HG03432 (cell line): ENCODE results near the gene CAMKMT.

ENCODE experiments used
- ATAC-seq: cut with Tn5 transposase; IDR thresholded peaks from one replicate; pipeline ENCODE4 v1.9.1; 2021; ENCODE audit warnings: mild to moderate bottlenecking, moderate library complexity; ENCODE audit not compliant: unreplicated experiment

CAMKMT gene

DNA sequence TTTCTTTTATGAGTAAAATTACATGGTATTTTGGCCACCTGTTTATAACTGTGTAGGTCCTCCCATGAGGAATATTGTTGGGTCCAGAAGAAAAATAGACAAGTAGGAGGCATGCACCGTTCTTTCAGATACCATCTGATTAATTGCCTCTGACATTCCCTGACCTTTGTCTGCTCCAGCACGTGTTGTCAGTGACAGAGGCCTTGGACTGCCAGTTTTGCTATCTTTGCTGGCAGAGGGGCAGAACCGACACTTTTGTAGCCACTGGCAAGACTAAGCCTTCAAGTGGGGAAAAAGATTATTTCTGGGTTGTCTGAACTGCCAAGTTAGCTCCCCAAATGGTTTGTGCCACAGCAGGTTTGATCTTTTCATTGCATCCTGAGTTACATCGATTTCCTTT is 276.9 kb downstream of the CAMKMT start:
- no peak for ATAC-seq

DNA sequence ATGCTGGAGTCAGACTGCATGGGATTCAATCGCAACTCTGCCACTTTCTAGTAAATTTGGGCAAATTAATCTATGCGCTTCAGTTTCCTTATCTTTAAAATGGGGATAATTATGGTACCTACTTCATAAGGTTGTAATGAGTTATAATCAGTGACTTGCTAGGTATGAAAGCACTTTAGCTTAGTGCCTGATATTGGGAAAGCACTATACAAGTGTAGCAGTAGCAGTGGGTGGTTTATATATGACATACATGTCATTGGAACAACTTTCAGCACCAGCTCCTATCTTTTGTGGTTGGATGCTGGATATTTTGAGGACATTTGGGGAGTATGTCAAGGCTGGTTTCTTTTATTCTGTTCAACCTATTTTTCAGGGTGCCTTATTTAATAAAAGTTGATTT is 277.7 kb downstream of the CAMKMT start:
- no peak for ATAC-seq

DNA sequence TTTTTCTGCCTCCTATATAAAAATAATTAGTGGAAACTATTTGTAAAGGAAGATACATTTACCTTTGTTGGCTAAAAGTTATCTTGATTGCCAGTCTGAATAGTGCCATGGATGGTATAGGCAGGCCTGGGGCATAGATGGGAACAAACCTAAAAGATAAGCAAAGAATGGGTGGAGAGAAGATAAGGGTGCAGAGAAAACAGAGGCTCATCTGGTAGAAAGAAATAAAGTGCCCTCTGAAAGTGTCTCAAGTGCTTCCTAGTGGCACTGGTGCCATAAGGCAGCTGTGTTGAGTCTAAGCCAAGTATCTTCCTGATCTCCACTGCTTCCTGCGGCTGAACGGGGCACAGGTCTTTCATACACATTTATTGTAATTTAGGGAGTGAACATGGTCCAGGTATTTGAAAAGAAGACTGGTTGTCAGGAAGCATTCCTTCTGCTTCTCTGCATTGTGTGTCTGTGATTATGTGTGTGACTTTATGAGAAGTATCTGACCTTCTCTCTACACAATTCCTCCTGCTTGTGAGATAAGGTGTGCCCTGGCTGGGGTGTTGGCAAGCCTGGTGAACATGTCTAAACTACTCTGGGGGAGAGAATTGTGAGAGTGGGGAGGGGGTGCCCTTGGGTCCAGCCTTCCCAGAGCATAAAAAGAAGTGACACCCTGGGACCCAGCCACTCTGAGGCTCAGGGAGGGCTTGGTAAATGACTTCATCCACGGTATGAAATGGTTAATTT is 280.5 kb downstream of the CAMKMT start:
- no peak for ATAC-seq

DNA sequence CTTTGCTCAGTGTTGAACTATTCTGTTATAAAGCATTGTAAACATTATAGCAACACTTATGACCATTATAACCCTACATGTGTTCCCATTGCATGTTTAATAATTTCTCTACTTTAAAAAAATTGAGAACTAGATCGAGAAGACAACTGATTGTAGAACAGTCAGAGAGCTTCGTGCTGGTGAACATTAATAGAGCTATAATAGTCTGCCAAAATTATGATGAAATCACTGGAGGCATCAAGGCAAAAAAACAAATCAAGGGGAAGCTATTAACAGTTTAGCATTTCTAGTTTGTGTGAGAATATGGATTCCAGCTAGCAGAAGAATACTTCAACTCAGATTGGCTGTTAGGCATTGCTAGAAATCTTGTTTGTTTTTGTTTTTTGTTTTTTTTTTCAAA is 284.2 kb downstream of the CAMKMT start:
- ATAC-seq, result no peak

DNA sequence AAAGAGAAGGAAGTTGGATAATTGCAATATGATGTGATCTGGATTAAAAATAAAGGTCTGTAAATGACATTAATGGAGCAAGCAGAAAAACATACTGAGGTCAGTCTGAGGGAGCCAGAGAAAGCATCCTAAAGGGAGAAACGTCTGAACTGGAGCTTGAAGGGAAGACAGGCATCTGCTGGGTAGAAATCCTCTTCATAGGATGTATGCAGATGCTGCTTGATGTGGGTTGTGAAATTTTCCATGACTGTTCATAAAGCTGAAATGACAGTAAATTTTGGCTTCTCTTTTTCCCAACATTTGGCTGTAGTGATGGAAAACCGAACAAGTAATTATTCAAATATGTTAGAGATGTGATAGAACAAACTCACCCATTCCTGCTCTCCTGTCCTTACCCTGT is 287.6 kb downstream of the CAMKMT start:
- ATAC-seq, result no peak

DNA sequence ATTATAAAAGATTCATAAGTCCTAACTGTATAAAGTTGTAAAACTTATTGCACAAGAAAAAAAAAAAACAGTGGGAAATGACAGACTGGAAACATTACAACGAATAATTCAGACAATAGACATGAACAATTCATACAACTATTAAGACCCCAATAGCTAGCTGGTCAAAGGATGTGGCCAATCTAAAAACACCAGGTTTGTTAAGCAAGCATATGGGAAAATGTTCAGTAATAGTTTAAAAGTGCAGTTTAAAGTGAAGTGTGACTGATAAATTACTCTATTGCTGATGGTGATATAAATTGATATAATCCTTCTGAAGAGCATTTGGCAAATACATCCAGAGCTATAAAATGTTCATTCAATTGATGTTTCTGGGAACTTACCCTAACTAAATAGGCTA is 289.0 kb downstream of the CAMKMT start:
- ATAC-seq, result no peak

DNA sequence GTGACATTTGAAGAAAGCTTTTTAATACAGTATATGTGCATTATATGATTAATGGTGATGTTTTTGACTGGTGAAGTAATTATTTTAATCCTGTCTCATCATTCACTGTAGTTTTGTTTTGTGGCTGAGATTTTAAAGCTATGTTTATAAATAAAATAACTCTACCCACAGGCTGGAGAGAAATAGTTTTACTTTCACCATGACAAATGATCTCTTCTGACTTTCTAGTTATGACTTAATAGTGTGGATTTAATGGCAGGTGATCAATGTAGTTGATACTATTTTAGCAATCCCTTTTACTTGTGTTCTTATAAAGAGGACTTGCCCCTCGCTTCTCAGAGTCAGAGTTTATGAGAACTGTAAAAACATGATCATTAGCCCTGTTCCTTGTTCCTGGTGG is 290.2 kb downstream of the CAMKMT start:
- peak; percentile 52 for ATAC-seq

DNA sequence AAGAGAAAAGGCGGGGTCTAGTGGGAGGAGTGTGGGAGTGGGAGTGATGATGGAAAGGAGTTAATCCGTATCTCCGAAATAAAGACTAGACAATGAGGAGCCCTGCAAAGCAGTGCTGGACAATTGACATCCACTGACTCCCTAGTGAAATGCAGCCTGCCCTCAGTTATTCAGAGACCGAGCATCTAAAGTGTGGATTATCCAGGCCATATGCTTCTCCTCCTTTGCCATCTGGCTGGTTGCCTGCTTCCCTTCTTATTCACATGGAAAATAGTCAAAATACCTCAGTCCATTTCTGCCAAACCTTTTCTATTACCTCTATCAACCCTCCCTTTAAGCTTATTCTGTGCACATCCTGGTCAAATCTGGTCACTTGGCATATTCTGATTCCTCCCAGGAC is 291.0 kb downstream of the CAMKMT start:
- no peak for ATAC-seq

DNA sequence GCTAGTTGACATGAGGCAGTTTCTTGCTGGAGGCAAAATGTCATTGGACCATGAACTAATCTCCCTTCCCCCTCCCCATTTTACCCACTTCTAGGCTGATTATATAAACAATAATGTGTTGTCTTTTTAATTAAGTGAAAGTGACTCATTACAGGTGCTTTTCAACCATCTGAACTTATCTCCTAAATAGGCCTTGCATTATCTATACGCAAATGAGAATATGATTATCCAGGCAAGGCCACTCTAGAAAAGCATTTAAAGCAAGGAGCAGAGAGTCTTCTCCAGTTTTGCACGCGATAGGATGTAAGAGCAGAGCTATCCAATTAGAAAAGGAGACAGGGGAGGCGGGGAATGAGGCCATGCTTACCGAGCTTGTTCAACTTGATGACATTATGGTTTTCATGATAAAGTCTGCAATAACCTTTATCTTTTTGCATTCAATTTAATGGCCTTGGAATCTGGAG is 293.7 kb downstream of the CAMKMT start:
- no peak for ATAC-seq

DNA sequence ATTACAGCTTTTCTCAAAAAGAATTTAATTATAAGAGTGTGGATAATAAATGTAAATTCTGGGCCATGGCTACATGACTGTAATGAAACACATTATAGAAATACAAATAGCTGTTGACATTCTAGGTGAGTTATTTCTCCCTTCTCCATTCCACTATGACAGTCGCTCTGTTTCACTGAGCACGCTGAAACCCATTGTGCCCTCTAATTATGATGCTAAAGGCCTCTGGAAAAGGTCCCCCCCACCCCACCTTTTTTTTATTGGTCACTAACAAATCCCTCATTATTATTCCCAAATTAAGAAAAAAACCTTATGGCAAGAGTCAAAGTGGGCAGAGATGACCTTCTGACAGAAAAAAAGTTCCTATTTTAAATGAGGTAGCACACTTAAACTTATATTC is 294.7 kb downstream of the CAMKMT start:
- no peak for ATAC-seq

DNA sequence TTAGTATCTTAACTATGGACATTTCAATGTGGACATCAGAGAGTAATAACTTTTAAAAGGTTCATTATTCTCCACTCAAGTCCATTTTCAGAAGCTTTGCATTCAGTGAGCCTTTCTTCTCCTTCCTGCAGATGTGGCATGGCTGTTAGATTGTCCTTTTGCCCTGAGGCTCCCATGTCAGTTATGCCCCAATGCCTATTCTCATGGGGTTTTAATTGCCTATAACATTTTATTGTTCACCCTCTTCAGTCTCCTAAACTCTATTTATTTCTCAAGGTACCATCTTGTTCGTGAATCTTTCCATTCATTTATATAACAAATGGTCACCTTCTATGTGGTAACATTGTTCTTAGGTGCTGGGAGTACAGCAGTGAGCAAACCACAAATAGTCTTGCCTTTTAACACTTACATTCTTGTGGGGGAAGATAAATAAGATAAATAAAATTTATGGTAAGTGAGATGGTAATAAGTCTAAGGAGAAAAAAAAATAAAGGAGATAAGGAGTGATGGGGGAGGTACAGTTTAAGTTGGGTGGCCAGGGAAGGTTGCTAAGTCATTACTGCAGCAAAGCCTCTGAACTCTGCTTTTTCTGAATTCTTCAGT is 301.8 kb downstream of the CAMKMT start:
- no peak for ATAC-seq

DNA sequence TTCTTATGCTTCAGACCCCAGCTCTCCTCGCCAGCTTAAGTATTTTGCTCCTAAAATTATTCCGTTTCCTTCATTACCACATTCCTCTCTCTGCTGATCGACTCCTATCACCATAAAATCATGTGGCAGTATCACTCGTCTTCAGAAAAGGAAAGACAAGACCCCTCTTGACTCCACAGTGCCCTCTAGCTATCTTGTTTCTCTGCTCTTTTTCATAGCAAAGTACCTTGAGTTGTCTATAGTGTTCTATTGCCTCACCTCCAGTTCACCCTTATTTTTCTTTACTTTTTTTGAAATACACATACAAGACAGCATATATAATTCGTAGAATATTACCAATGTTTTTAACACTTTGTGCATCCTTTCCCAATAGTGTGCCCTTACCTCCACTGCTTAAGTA is 306.6 kb downstream of the CAMKMT start:
- ATAC-seq, result no peak

DNA sequence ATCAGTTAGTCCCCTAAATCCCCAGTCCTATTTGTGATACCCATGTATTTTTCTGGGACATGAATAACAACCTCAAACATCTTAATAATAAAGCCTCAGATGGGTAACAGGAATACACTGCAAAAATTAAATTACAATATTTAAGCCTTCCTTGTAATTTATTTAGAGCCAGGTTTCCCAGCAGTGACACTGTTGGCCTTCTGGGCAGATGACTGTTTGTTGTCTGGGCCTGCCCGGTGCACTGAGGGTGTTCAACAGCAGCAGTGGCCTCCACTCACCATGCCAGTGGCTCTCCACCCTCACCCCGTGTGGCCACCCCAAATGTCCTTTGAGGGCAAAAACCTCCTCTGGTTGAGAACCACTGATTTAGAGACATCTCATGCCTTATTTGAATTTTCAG is 309.5 kb downstream of the CAMKMT start:
- ATAC-seq, result no peak

DNA sequence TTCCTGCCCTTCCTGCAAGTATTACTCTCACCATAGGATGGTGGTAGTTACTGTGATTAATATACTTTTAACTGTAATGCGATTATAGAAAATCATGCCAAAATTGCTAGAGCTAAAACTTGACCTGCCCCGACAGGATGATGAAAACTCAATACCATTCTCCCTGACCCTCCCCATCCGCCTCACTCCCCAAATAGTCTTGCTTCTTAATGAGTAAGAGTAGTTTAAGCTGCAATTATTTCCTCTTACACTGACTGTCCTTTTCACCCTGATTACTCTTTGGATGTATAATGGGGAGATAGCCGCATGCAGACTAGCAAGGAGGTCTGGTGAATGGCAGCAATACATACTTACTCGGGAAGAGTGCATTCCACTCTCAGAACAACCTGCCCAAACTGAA is 310.2 kb downstream of the CAMKMT start:
- ATAC-seq, result no peak

DNA sequence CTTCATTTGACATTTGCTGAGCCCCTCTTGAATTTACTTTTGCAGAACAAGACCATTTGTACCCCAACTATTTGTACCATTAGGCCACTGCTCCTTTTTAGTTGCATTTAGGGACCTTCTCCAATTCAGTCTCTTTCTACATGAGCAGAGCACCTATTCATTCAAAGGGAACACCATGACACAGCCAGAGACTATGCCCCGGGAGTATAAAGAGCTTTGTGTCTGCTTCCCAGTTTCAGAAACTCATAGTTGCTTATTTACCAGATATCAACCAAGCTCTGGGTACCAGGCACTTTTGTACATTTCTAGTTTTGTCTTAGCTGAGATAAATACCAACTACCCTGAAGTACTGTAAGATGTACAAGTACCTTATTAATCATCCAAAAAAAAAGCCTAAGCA is 310.7 kb downstream of the CAMKMT start:
- no peak for ATAC-seq

DNA sequence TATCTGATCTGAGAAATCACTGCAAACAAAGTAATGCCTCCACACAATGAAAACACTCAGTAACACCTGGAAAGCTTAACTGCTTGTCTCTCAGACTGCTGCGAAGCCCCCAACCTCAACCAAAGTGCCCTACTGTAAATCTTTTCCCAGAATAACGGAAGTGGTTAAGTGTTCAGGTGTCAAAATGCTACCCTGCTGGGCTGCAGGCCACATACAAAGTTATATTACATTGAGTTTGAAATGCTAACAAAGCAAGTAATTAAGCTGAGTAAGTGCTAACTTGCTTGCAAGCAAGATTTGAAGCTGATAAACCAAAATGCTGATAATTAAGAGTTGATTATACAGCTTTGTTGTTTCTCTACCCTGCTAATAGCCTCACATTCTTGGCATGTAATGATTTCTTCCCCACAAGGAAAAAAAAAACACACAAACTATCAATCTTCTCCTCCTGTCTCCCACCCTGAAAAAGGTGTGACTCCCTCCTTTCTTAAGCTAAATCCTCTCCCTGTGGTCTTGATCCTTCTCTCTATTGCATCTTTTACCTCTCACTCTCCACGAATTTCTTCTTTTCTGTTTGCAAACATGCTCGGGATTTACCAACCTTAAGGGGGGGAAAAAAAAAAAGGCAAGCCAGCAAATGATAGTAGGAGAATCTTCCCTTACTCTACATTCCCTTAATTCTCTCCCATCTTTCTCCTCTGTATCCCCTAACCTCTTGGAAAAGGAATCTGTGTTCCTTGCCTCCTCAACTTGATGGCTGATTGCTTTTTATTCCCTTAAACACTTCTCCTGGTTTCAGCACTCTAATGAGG is 312.9 kb downstream of the CAMKMT start:
- ATAC-seq, result no peak

DNA sequence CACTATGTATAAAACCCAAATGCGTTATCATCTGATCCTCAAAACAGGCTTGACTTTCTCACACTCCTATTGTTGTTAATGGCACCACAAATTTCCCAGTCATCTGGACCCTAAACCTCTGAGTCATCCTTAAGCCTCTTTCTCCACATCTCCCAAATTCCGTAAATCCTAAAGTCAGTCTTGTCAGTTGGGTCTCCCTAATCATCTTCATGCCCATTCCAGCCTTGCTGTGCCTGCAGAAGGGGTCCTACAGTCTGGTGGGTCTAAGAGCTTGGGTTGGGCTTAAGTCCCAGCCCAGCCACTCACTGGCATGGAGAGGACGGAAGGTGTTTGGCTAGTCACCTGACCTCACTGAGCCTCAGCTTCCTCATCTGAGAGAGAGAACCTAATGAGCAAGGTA is 314.6 kb downstream of the CAMKMT start:
- ATAC-seq, result no peak

DNA sequence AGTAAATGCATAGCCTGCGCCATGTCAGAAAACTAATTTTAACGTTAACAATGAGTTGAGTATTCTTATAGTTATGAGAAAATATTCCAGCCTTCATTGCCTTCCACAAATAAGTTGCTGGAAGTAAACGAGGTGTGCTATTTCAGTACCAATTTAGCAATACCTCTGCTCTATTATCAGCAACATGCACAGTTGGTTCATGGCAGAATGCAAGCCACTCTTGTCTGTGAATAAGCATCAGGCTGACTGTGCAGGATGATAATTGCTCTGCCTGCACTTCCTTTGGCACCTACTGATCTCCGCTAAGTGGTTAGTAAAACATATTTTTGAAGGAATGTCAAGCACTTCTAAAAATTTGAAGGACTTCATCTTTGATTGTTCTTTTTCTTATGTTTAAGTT is 317.8 kb downstream of the CAMKMT start:
- ATAC-seq, result no peak

DNA sequence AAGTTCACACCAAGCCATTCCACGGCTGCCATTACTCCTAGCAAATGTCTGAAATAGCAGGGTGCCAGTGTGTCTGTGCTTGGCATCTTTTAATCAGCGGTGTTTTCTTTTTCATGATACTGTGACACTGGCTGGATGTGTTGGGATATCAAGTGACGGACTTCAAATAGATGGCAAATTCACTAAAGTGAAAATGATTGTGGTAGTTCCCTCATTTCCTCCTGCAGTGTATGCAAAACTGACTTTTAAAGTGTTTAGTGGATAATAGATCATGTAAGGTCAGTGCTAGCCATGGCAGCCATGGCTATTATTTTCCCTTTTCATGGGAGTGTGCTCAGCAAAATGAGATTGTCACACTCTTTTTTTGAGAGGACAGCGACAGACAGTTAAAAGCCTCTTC is 318.2 kb downstream of the CAMKMT start:
- no peak for ATAC-seq

DNA sequence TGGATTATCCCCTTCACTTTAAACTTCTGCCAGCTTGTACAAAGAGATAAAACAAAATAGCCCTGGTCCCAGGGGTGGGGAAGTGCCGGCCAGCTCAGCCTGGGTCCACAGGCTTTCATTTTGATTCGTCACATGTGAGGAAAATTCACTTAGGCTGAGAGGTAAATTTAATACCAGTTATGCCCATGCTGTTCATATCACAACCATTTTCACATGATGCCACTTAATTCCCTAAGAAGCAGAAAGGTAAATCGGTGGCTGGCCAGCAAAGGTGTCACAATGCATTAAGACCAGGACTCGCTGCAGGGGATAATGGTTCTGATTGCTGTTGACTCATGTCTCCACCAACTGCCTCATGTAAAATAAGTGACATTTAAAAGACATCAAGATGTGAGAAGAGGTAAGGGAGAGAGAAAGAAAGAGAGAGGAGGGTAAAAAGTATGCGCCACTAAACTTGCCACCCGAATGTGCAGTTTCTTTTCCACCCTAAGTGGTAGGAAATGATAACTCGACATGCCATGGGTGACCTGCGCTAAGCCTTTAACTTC is 318.8 kb downstream of the CAMKMT start:
- no peak for ATAC-seq

DNA sequence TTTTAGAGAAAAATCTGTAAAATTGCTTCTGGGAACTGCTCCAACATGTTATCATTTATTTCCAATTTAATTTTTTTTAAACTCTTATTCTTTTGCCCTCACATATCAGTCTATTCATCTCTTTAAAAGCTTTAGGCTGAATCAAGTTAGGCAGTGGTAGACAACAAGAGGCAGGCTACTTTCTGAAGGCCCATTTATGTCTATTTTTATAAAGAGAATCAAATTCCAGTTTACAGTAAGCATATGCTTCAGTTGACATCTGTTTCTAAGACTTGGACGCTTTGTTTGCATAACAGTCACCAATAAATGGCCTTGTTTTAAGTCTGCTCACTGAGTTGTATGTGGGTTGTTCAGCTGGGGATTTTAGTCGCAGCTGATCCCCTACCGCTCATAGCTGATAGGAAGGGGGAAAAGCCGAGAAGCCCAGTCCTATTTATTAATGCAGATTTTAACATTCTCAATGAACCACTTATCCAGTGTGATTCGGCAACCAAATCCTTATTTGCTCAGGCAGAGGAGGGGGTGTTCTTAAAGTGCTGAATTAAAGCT is 319.3 kb downstream of the CAMKMT start:
- ATAC-seq, result no peak
